B cell (primary cell): ENCODE results near the gene PTGIR.

ENCODE experiments used
- CTCF ChIP-seq: fragments of 200-600 bp; IDR thresholded peaks from one replicate; pipeline ENCODE4 v1.8.0; 2022; ENCODE audit warnings: antibody characterized with exemption, mild to moderate bottlenecking
- EZH2 ChIP-seq: IDR thresholded peaks from 2 replicates; pipeline ENCODE4 v1.6.1; 2012; ENCODE audit warnings: borderline replicate concordance, low read depth, mild to moderate bottlenecking, moderate library complexity, low read length; ENCODE audit not compliant: insufficient read depth, poor library complexity, severe bottlenecking

DNA sequence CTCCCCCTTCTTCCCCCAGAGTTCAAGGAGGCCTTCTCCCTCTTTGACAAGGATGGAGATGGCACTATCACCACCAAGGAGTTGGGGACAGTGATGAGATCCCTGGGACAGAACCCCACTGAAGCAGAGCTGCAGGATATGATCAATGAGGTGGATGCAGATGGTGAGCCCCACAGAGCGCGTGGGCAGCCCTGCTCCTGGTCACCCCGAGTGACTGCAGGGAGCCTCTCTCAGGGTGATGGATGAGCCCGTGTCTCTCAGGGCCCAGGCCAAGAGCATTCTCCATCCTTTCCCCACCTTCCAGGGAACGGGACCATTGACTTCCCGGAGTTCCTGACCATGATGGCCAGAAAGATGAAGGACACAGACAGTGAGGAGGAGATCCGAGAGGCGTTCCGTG, 16.7 kb downstream of the PTGIR start:
- TF ChIP-seq CTCF: no peak
- no peak for TF ChIP-seq EZH2
